Stimulated activated CD8-positive, alpha-beta memory T cell treated with anti-CD3 and anti-CD28 coated beads, Interleukin-12 subunit alpha, Interleukin-12 subunit beta, amount 100 ng/mL, for 24 hours (primary cell): ENCODE results near the gene SCIN.
"Not testable (repeated sequence)": the region's sequence is repeated elsewhere in the genome, so short reads cannot be mapped to it uniquely, and the experiment has no call there.

Experiments used
- DNase-seq: peaks from one replicate; pipeline ENCODE4 v3.0.0-alpha.2; 2020; ENCODE audit errors: extremely low read depth

SCIN gene

GRCh38 chr7:12647364-12648219, 77.1 kb downstream of the SCIN start:
- DNase-seq = no peak

- DNase-seq = no peak
These were observed 78.3 kb downstream of the SCIN start for GRCh38 chr7:12648704-12649261.

GRCh38 chr7:12649348-12649747, 78.8 kb downstream of the SCIN start:
- no peak for DNase-seq

DNA sequence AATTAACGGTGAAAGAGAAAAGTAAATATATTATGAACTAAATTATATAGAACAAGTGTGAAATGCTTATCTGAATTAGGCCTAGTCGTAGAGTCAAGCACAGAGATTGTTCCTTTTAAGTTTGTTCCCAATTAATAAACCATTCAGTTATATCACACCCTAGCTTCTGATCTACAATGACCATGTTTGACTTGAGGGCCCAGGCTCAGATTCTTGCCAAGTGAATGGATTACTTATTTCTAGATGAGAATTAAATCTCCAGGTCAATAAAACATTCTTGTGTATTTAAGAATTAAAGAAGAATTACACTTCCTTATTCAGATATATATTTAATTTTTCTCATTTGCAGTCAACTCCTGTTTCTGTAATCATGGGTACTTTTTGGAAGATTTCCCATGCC, 79.6 kb downstream of the SCIN start:
- no peak for DNase-seq

GRCh38 chr7:12653110-12653509, 82.6 kb downstream of the SCIN start:
- no peak for DNase-seq

- no peak for DNase-seq
These were observed 83.0 kb downstream of the SCIN start for GRCh38 chr7:12653518-12653917.

GRCh38 chr7:12655161-12655560, 84.6 kb downstream of the SCIN start:
- DNase-seq = no peak

GRCh38 chr7:12660423-12660822, 89.9 kb downstream of the SCIN start:
- DNase-seq = not testable (repeated sequence)

DNA sequence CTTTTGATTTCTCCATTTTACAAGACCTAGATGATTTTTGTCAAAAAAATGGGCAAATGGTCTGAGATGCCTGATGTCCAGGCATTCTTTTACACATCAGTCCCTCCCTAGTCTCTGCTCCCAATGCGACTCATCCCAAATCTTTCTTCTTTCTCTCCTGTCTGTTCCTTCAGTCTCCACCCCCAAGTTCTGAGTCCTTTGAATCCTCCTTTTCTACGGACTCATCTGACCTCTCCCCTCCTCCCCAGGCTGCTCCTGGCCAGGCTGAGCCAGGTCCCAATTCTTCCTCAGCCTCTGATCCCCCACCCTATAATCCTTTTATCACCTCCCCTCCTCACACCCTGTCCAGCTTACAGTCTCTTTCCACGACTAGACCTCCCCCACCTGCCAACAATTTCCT, 90.5 kb downstream of the SCIN start:
- not testable (repeated sequence) for DNase-seq

DNA sequence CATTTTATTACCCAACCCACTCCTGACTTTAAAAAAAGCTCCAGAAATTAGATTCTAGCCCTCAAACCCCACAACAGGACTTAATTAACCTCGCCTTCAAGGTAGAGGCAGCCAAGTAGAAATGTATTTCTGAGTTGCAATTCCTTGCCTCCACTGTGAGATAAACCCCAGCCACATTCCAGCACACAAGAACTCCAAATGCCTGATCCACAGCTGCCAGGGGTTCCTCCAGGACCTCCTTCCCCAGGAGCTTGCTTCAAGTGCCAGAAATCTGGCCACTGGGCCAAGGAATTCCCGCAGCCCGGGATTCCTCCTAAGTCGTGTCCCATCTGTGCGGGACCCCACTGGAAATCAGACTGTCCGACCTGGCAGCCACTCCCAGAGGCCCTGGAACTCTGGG, 91.1 kb downstream of the SCIN start:
- DNase-seq = no peak

- DNase-seq = no peak
These were observed 99.6 kb downstream of the SCIN start for GRCh38 chr7:12670000-12670729.

DNA sequence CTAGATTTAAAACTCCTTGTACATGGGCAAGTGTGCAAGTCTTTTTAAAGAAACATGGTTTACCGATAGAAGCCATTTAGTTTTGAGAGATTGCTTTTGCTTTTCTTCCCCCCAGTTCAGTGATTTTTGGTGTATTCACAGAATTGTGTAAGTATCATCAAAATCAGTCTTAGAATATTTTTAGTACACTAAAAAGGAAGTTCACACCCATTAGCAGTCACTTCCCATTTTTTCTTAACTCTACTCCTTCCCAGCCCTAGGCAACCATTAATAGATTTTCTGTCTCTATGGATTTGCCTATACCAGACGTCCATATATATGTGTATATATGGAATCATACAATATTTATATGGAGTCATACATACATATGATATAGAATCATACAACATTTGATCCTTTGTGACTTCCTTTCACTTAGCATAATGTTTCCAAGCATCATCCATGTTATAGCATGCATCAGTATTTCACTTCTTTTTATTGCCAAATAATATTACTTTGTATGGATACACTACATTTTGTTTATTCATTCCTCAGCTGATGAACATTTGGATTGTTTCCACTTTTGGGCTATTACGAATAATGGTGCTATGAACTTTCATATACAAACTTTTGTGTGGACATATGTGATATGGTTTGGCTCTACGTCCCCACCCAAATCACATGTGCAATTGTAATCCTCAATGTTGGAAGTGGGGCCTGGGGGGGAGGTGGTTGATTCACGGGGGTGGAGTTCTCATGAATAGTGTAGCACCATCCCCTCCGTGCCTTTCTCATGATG, 100.4 kb downstream of the SCIN start:
- DNase-seq = no peak

- DNase-seq = not testable (repeated sequence)
These were observed 102.9 kb downstream of the SCIN start for GRCh38 chr7:12673436-12673835.

DNA sequence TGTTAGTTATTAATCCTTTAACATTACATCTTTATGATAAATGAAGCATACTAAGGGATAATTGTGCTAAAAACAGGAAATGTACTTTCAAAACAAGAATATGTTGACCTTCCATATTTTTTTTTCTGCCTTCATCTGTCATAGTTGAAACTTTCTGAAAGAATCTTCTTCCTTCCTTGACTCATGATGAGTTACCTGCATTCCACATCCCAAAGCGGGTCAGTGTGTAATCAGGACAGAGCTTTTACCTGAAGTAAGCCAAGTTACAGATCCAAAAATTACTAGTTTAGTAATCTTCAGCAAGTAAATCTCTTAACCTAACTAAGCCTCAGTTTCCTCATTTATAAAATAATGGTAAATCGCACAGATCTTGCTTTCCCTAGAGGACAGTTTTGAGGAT, 103.5 kb downstream of the SCIN start:
- DNase-seq = no peak

- no peak for DNase-seq
These were observed 104.3 kb downstream of the SCIN start for GRCh38 chr7:12674861-12675260.

DNA sequence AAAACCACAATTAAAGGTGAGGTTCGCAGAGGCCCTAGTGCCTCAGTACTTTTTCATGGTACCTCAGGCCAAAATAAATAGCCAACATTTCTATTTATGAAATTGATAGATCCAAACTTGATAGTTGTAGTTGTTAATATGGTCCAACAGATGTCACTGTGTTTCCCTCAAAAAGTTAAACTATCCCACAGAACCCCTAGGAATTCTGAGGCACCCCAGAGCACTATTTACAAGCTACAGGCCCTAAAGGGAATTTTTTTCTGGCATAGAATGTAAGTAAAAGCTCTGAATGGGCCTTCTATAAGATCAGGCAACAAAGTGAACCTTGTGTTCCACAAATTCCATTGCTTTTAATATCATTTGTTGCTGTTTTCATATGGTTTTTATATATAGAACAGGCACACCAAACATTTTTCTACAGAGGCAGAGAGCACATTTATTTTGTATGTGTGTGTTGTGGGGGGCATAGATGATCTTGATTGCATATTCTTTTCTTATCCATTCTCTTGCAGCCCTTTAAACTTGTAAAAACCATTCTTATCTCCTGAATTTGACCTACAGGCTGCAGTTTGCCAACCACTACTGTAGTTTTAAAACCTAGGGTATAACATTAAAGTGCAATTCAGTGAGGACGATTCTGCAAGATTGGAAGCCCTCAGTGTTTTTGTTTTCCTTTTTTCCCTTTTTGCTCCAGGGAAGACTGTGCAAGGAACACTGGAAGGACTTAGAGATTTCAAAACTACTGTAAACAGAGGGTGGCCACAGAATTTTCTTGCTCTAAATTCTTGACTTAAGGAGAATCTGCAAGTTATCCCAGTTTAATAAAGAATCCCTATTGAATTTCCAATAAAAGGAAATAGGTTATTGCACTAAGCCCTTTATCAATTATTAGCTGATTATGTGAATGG, 113.4 kb downstream of the SCIN start:
- no peak for DNase-seq

DNA sequence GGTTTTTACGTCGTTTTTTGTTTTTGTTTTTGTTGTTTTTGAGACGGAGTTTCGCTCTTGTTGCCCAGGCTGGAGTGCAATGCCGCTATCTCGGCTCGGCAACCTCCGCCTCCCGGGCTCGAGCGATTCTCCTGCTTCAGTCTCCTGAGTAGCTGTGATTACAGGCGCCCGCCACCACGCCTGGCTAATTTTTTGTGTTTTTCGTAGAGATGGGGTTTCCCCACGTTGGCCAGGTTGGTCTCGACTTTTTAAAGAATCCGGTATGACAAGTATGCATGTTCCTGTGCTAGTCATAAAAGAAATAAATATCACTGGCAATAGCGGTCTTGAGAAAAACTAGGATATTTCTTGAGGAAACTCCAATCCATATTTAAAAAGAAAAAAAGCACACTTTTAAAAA, 114.2 kb downstream of the SCIN start:
- no peak for DNase-seq

DNA sequence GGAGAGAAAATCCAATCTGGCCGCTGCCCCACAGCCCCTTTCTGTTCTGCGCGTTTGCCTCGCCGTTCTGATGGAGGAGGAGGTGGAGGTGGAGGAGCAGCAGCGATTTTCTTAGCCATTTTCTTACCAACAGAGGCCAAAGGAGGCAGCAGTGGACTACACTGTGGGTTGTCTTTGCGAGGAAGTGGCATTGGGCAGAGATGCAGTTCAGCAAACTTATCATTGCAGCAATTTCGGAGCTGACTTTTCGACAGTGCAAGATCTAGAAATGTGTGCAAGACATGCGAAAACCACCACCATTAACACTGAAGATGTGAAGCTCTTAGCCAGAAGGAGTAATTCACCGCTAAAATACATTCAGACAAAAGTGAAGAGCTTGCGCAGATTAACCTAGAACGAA, 115.0 kb downstream of the SCIN start:
- DNase-seq = no peak

GRCh38 chr7:12686234-12686890, 115.8 kb downstream of the SCIN start:
- DNase-seq = peak; percentile 84

GRCh38 chr7:12686891-12687717, 116.6 kb downstream of the SCIN start, which contains the start of gene ARL4A:
Gene ARL4A, plus strand, starts transcription at chr7:12687633. Its CDS starts 622 bp downstream, at chr7:12688255.
- peak; percentile 74 for DNase-seq
